ENCODE results near the gene CFAP74. TPM values are rescaled to one million over a fixed set of nuclear protein-coding genes. Genes with fewer than 3 reads are reported as not detected.

CFAP74 gene
- total RNA-seq, 1 experiment from 2014 or later = 0.28 TPM

DNA sequence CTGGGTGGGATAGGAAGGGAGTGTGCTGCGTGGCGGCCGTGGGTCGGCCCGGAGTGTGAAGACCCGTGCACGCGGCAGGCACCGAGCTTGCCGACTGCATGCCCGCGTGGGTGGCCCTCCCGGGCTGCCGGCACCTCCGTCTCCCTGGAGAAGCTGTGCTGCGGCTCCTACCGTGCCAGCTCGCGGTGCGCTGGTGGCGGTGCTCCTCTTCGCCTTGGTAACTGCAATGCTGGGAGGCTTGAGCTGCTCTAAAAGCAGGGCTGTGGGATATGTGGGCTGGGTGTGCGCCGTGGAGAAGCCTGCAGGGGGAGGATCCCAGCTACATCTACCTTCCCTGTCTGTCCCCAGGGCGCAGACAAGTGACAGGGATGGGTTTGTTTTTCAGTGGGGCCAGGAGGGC lies 18.0 kb upstream of the CFAP74 start:
- no peak overlapping the region for H3K9ac ChIP-seq (ENCODE audit: extremely low read depth, insufficient read length, low read length)
- H2AK5ac ChIP-seq (ENCODE audit: insufficient read length, low read length) = no peak overlapping the region
- H3K4me1 Mint-ChIP-seq = peaks cover 3 to 9% of the 10 kb centered on the region in 2 experiments

More for the DNA sequence above, 18.0 kb upstream of the CFAP74 start:
- H4K5ac ChIP-seq (ENCODE audit: insufficient read length, low read depth, low read length) = no peak overlapping the region
- H2BK5ac ChIP-seq (ENCODE audit: insufficient read length, low read length) = no peak overlapping the region
- H3K4ac ChIP-seq (ENCODE audit: low read depth, low read length) = no peak overlapping the region
- peaks cover 5% of the 10 kb centered on the region; the same call in 1 of the 2 replicates for H3K27me3 ChIP-seq (ENCODE audit: insufficient read depth, low read length)
- peaks cover 50% of the 10 kb centered on the region for H3K27me3 Mint-ChIP-seq (ENCODE audit: low read depth)
- no peak overlapping the region for H4K91ac ChIP-seq (ENCODE audit: insufficient read length, low read depth, low read length)
- TF ChIP-seq, protein P1, sequence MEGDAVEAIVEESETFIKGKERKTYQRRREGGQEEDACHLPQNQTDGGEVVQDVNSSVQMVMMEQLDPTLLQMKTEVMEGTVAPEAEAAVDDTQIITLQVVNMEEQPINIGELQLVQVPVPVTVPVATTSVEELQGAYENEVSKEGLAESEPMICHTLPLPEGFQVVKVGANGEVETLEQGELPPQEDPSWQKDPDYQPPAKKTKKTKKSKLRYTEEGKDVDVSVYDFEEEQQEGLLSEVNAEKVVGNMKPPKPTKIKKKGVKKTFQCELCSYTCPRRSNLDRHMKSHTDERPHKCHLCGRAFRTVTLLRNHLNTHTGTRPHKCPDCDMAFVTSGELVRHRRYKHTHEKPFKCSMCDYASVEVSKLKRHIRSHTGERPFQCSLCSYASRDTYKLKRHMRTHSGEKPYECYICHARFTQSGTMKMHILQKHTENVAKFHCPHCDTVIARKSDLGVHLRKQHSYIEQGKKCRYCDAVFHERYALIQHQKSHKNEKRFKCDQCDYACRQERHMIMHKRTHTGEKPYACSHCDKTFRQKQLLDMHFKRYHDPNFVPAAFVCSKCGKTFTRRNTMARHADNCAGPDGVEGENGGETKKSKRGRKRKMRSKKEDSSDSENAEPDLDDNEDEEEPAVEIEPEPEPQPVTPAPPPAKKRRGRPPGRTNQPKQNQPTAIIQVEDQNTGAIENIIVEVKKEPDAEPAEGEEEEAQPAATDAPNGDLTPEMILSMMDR (conservative IDR thresholded peaks at IDR 0.05) = no peak
- H3K27ac Mint-ChIP-seq = no peak overlapping the region
- no peaks in the 10 kb centered on the region for H3K9me3 ChIP-seq (ENCODE audit: control insufficient read depth, low read depth, low read length)
- H3K79me2 ChIP-seq (ENCODE audit: insufficient read depth, low read length) = no peaks in the 10 kb centered on the region
- H3K23me2 ChIP-seq (ENCODE audit: insufficient read length, low read depth, low read length, poor library complexity, severe bottlenecking) = no peaks in the 10 kb centered on the region
- H3K18ac ChIP-seq (ENCODE audit: insufficient read length, low read depth, low read length) = no peak overlapping the region
- H4K20me1 ChIP-seq (ENCODE audit: control insufficient read depth, insufficient read depth, insufficient read length) = no peaks in the 10 kb centered on the region
- H3T11ph ChIP-seq (ENCODE audit: low read length) = no peak overlapping the region
- no peak overlapping the region for H2BK15ac ChIP-seq (ENCODE audit: low read depth, low read length)
- H3K4me1 ChIP-seq (ENCODE audit: insufficient read depth, low read length) = no peaks in the 10 kb centered on the region
- H3K4me3 Mint-ChIP-seq = peak overlapping the region in 1 of 2 experiments; percentile 35; a peak in 1 of 5 replicates
- no peak overlapping the region for H2BK20ac ChIP-seq (ENCODE audit: low read depth, low read length, poor library complexity, severe bottlenecking)
- no peak overlapping the region for H3K23ac ChIP-seq (ENCODE audit: insufficient read length, low read depth, low read length)
- WGBS (ENCODE audit: extremely low coverage, insufficient read length, low lambda C conversion rate) = no CpG with 5 or more reads among the region's 25 CpGs
- no peak overlapping the region for H3K4me2 ChIP-seq (ENCODE audit: insufficient read depth, insufficient read length, low read length)
- no peak overlapping the region for H3K14ac ChIP-seq (ENCODE audit: insufficient read depth, low read length)
- H2BK12ac ChIP-seq (ENCODE audit: insufficient read length, low read depth, low read length) = no peak overlapping the region
- no peak overlapping the region for H2BK120ac ChIP-seq (ENCODE audit: low read depth, low read length, poor library complexity, severe bottlenecking)
- no peak overlapping the region for H4K8ac ChIP-seq (replicated peaks; ENCODE audit: insufficient read length, low read depth, low read length)
- H2AFZ ChIP-seq (ENCODE audit: low read length) = no peak overlapping the region
- no peak for DNase-seq
- peaks cover 0 to 2% of the 10 kb centered on the region in 2 experiments; a peak in 1 of 5 replicates for H3K9me3 Mint-ChIP-seq
- no peaks in the 10 kb centered on the region for H3K79me1 ChIP-seq (ENCODE audit: insufficient read depth, low read depth, low read length, poor library complexity, severe bottlenecking)
- H3K36me3 Mint-ChIP-seq (ENCODE audit: insufficient read depth in 1 of 3, low read depth in 3 of 3) = no peaks in the 10 kb centered on the region
- H3K27ac ChIP-seq (ENCODE audit: insufficient read length, low read depth, low read length) = no peak overlapping the region
- H3K56ac ChIP-seq (ENCODE audit: insufficient read length, low read depth, low read length) = no peak overlapping the region
